Lower leg skin (tissue), 4 donors: Measurements from ENCODE around the gene MTRF1. TPM values are rescaled to one million over a fixed set of nuclear protein-coding genes. Genes with fewer than 3 reads are reported as not detected.

ENCODE experiments used
- DNase-seq, 2 donors: peaks; one replicate each; pipeline ENCODE4 v3.0.0-alpha.2; 2019; ENCODE audit warnings: low spot score in 2 of 2
- H3K4me3 ChIP-seq: fragments of 200-600 bp; sonication (generic); 2 replicates; pipeline ENCODE4 v1.5.1; 2017; ENCODE audit warnings: mild to moderate bottlenecking, low read depth; ENCODE audit not compliant: poor library complexity, severe bottlenecking
- CTCF ChIP-seq, 3 donors: fragments of 450-650 bp; IDR thresholded peaks; one replicate each; pipeline ENCODE4 v1.5.1; 2016; ENCODE audit warnings: antibody characterized with exemption in 3 of 3, mild to moderate bottlenecking in 3 of 3, moderate library complexity in 2 of 3
- POLR2A ChIP-seq, 2 donors: fragments of 450-650 bp; IDR thresholded peaks; one replicate each; pipeline ENCODE4 v1.6.1; 2016 to 2017; ENCODE audit warnings: antibody characterized with exemption in 2 of 2, mild to moderate bottlenecking in 1 of 2, moderate library complexity in 1 of 2
- WGBS, 2 donors: methylation state at CpG; one replicate each; pipeline ENCODE4 v1.1.5; 2018; 5-methylcytosine and 5-hydroxymethylcytosine counted together
- intact Hi-C: fragments of 100-400 bp; cut with DNase I; formaldehyde crosslinking; loops from one replicate; pipeline ENCODE4 v1.15.0; 2023; ENCODE audit warnings: low total_unique reads
- total RNA-seq, 4 donors: library from RNA; depleted of rRNA; stranded (reverse); fragments of >200 nt; gene quantifications; one replicate each; pipeline ENCODE4 v1.1.0, GENCODE V29; 2016

The MTRF1 gene
- total RNA-seq, 4 donors from 2014 or later = 4.2 to 13.5 (median 6.1) TPM

DNA sequence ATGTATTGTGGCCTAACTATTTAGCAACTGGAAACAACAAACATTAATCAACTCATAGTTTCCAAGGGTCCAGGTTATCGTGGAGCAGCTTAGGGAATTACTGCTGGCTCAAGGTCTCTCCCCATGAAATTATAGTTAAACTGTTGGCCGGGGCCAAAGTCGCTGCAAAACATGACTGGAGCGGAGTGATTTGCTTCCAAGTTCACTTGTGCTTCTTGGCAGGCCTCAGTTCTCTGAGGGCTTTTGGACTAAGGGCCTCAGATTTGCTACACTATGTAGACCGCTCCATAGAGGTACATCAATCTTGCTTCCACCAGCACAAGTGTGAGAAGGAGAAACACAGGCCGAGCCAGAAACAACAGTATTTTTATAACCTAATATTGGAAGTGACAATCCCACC lies 59.6 kb downstream of the MTRF1 start:
- WGBS, 2 donors = 88% methylated on average over 6 of the region's 6 CpGs
- TF ChIP-seq CTCF (IDR thresholded peaks at IDR 0.05) (no peak), POLR2A (IDR thresholded peaks at IDR 0.05) (no peak)
- H3K4me3 ChIP-seq = no peak overlapping the region
- intact Hi-C loops = no loop called here
- no peak for DNase-seq

- TF ChIP-seq CTCF (IDR thresholded peaks at IDR 0.05) = no peak
- TF ChIP-seq POLR2A (IDR thresholded peaks at IDR 0.05) = no peak
- DNase-seq = no peak
- intact Hi-C loops = no loop called here
- WGBS, 2 donors = 72 to 78% methylated on average over 4 of the region's 4 CpGs
- no peak overlapping the region for H3K4me3 ChIP-seq
Measured at GRCh38 chr13:41200126-41200525, 63.2 kb downstream of the MTRF1 start.

GRCh38 chr13:41199526-41199925 lies 63.9 kb downstream of the MTRF1 start:
- DNase-seq = no peak
- intact Hi-C loops = loop anchor here (10.0 kb wide), 1 partner anchor 65 kb away; the partner anchor contains the start of gene KBTBD6
- 69 to 79% methylated on average over 2 of the region's 2 CpGs for WGBS, 2 donors
- H3K4me3 ChIP-seq = no peak overlapping the region
- TF ChIP-seq POLR2A (IDR thresholded peaks at IDR 0.05) = no peak
- no peak for TF ChIP-seq CTCF (IDR thresholded peaks at IDR 0.05)

GRCh38 chr13:41199079-41199478 lies 64.3 kb downstream of the MTRF1 start:
- TF ChIP-seq POLR2A (IDR thresholded peaks at IDR 0.05) (no peak), CTCF (IDR thresholded peaks at IDR 0.05) (no peak)
- intact Hi-C loops = loop anchor here (10.0 kb wide), 1 partner anchor 64 kb away; the partner anchor contains the start of gene KBTBD6

GRCh38 chr13:41196620-41197019 lies 66.8 kb downstream of the MTRF1 start:
- no peak for TF ChIP-seq POLR2A (IDR thresholded peaks at IDR 0.05)
- no peak for TF ChIP-seq CTCF (IDR thresholded peaks at IDR 0.05)
- intact Hi-C loops = loop anchor here (10.0 kb wide), 1 partner anchor 62 kb away; the partner anchor contains the start of gene KBTBD6
- WGBS, 2 donors = 72 to 77% methylated on average over 2 of the region's 2 CpGs
- H3K4me3 ChIP-seq = no peak overlapping the region
- DNase-seq = no peak

More at GRCh38 chr13:41199079-41199478, 64.3 kb downstream of the MTRF1 start:
- WGBS, 2 donors = 83% methylated on average over 5 of the region's 5 CpGs
- no peak overlapping the region for H3K4me3 ChIP-seq
- no peak for DNase-seq

DNA sequence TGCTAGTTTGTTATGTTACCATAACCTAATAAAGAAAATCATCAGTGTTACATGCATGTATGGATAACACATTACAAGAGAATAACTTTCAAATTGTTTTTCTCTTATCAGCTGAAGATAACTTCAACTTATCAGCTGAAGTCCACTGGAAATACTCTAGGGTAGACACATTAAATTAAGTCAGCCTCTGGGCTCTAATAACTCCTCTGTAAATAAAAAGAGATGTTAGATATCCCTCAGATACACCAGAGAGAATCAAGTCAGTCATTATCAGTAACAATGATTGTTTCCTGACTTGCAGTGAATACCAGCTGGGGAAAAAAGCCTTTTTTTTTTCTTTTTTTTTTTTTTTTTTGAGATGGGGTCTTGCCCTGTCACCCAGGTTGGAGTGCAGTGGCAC lies 67.4 kb downstream of the MTRF1 start:
- intact Hi-C loops = loop anchor here (10.0 kb wide), 1 partner anchor 61 kb away; the partner anchor contains the start of gene KBTBD6
- TF ChIP-seq CTCF (IDR thresholded peaks at IDR 0.05) = no peak
- no peak for TF ChIP-seq POLR2A (IDR thresholded peaks at IDR 0.05)
- no peak overlapping the region for H3K4me3 ChIP-seq
- DNase-seq = no peak
